H9 (cell line): ENCODE results near the gene PKD2L1. TPM values are rescaled to one million over a fixed set of nuclear protein-coding genes. Genes with fewer than 3 reads are reported as not detected.

Source experiments
- DNase-seq: peaks from one replicate; pipeline ENCODE4 v3.0.0-alpha.2; 2017
- H2AFZ ChIP-seq: one replicate; pipeline ENCODE4 v1.6.1; 2013; ENCODE audit warnings: mild to moderate bottlenecking, low read length, control low read depth, moderate library complexity
- H2AK5ac ChIP-seq: 2 replicates; pipeline ENCODE4 v1.6.1; 2013; ENCODE audit warnings: low read length, control low read depth, mixed read lengths; ENCODE audit not compliant: insufficient read length
- H2BK120ac ChIP-seq: one replicate; pipeline ENCODE4 v1.6.1; 2013; ENCODE audit warnings: low read depth, mild to moderate bottlenecking, low read length, control low read depth, inconsistent platforms; ENCODE audit not compliant: poor library complexity, severe bottlenecking
- H2BK12ac ChIP-seq: 2 replicates; pipeline ENCODE4 v1.6.1; 2013; ENCODE audit warnings: low read length, control low read depth, mixed read lengths, low read depth; ENCODE audit not compliant: insufficient read length
- H2BK15ac ChIP-seq: 2 replicates; pipeline ENCODE4 v1.6.1; 2013; ENCODE audit warnings: low read depth, low read length, control low read depth
- H2BK20ac ChIP-seq: one replicate; pipeline ENCODE4 v1.6.1; 2013; ENCODE audit warnings: low read depth, mild to moderate bottlenecking, low read length, control low read depth, inconsistent platforms; ENCODE audit not compliant: poor library complexity, severe bottlenecking
- H2BK5ac ChIP-seq: 2 replicates; pipeline ENCODE4 v1.6.1; 2013; ENCODE audit warnings: low read length, control low read depth, mixed read lengths; ENCODE audit not compliant: insufficient read length
- H3K14ac ChIP-seq: 2 replicates; pipeline ENCODE4 v1.6.1; 2013; ENCODE audit warnings: low read length, control low read depth; ENCODE audit not compliant: insufficient read depth
- H3K18ac ChIP-seq: 2 replicates; pipeline ENCODE4 v1.6.1; 2013; ENCODE audit warnings: low read depth, mild to moderate bottlenecking, mixed read lengths, low read length, control low read depth; ENCODE audit not compliant: insufficient read length
- H3K23ac ChIP-seq: 2 replicates; pipeline ENCODE4 v1.6.1; 2013; ENCODE audit warnings: low read length, control low read depth, mixed read lengths, low read depth; ENCODE audit not compliant: insufficient read length
- H3K23me2 ChIP-seq: 2 replicates; pipeline ENCODE4 v1.6.1; 2013; ENCODE audit warnings: low read depth, mild to moderate bottlenecking, mixed read lengths, low read length, control low read depth; ENCODE audit not compliant: insufficient read length, poor library complexity, severe bottlenecking
- H3K27ac ChIP-seq: 2 replicates; pipeline ENCODE4 v1.5.1; 2013; ENCODE audit warnings: low read length, control low read depth, mixed read lengths, low read depth; ENCODE audit not compliant: insufficient read length
- H3K27me3 ChIP-seq: 2 replicates; pipeline ENCODE4 v1.6.1; 2013; ENCODE audit warnings: low read length, control low read depth, inconsistent platforms; ENCODE audit not compliant: insufficient read depth
- H3K4ac ChIP-seq: 2 replicates; pipeline ENCODE4 v1.6.1; 2013; ENCODE audit warnings: low read depth, mild to moderate bottlenecking, control low read depth, inconsistent platforms, low read length, moderate library complexity
- H3K4me1 ChIP-seq: 2 replicates; pipeline ENCODE4 v1.6.1; 2013; ENCODE audit warnings: low read length, control low read depth, inconsistent platforms; ENCODE audit not compliant: insufficient read depth
- H3K4me2 ChIP-seq: 2 replicates; pipeline ENCODE4 v1.6.1; 2013; ENCODE audit warnings: low read length, control low read depth, mixed read lengths; ENCODE audit not compliant: insufficient read length, insufficient read depth
- H3K56ac ChIP-seq: 2 replicates; pipeline ENCODE4 v1.6.1; 2013; ENCODE audit warnings: low read depth, mild to moderate bottlenecking, mixed read lengths, low read length, control low read depth; ENCODE audit not compliant: insufficient read length
- H3K79me1 ChIP-seq: 2 replicates; pipeline ENCODE4 v1.6.1; 2013; ENCODE audit warnings: low read depth, mild to moderate bottlenecking, moderate library complexity, low read length, control low read depth, inconsistent platforms; ENCODE audit not compliant: insufficient read depth, poor library complexity, severe bottlenecking
- H3K79me2 ChIP-seq: 2 replicates; pipeline ENCODE4 v1.6.1; 2013; ENCODE audit warnings: low read length, control low read depth, inconsistent platforms; ENCODE audit not compliant: insufficient read depth
- H3K9ac ChIP-seq: 2 replicates; pipeline ENCODE4 v1.6.1; 2013; ENCODE audit warnings: low read length, control low read depth, mixed read lengths; ENCODE audit not compliant: insufficient read length; ENCODE audit errors: extremely low read depth
- H3K9me3 ChIP-seq: one replicate; pipeline ENCODE4 v1.6.1; 2013; ENCODE audit warnings: low read depth, low read length, inconsistent platforms; ENCODE audit not compliant: control insufficient read depth
- H3T11ph ChIP-seq: one replicate; pipeline ENCODE4 v1.6.1; 2013; ENCODE audit warnings: mild to moderate bottlenecking, low read length, control low read depth, inconsistent platforms
- H4K20me1 ChIP-seq: one replicate; pipeline ENCODE4 v1.6.1; 2013; ENCODE audit not compliant: control insufficient read depth, insufficient read length, insufficient read depth
- H4K5ac ChIP-seq: 2 replicates; pipeline ENCODE4 v1.6.1; 2013; ENCODE audit warnings: low read depth, mild to moderate bottlenecking, mixed read lengths, low read length, control low read depth; ENCODE audit not compliant: insufficient read length
- H4K8ac ChIP-seq: replicated peaks from 2 replicates; pipeline ENCODE4 v1.6.1; 2013; ENCODE audit warnings: low read length, control low read depth, mixed read lengths, low read depth; ENCODE audit not compliant: insufficient read length
- H4K91ac ChIP-seq: 2 replicates; pipeline ENCODE4 v1.6.1; 2013; ENCODE audit warnings: low read depth, mild to moderate bottlenecking, moderate library complexity, mixed read lengths, low read length, control low read depth; ENCODE audit not compliant: insufficient read length
- H3K27ac Mint-ChIP-seq, 3 experiments: 2 replicates in 2 of 3; 3 replicates in 1 of 3; pipeline ENCODE4 v1.8.0; 2020 to 2021; ENCODE audit warnings: mixed read lengths in 3 of 3, mild to moderate bottlenecking in 1 of 3, moderate library complexity in 1 of 3
- H3K27me3 Mint-ChIP-seq: 2 replicates; pipeline ENCODE4 v1.8.0; 2021; ENCODE audit warnings: low read depth, mild to moderate bottlenecking, moderate library complexity, mixed read lengths
- H3K36me3 Mint-ChIP-seq, 3 experiments: 2 replicates in 2 of 3; 3 replicates in 1 of 3; pipeline ENCODE4 v1.8.0; 2020 to 2021; ENCODE audit warnings: low read depth in 3 of 3, mixed read lengths in 3 of 3; ENCODE audit not compliant: insufficient read depth in 1 of 3
- H3K4me1 Mint-ChIP-seq, 2 experiments: 2 replicates each; pipeline ENCODE4 v1.8.0; 2020; ENCODE audit warnings: mixed read lengths in 2 of 2
- H3K4me3 Mint-ChIP-seq, 2 experiments: 2 replicates in 1 of 2; 3 replicates in 1 of 2; pipeline ENCODE4 v1.8.0; 2020 to 2021; ENCODE audit warnings: mild to moderate bottlenecking in 2 of 2, mixed read lengths in 2 of 2, moderate library complexity in 1 of 2
- H3K9me3 Mint-ChIP-seq, 2 experiments: 2 replicates in 1 of 2; 3 replicates in 1 of 2; pipeline ENCODE4 v1.8.0; 2020; ENCODE audit warnings: mild to moderate bottlenecking in 2 of 2, mixed read lengths in 2 of 2, moderate library complexity in 1 of 2
- CTCF ChIP-seq: fragments of 200-600 bp; sonication (generic); conservative IDR thresholded peaks from 3 replicates; pipeline ENCODE4 v1.8.0; 2021; ENCODE audit warnings: antibody characterized with exemption, mild to moderate bottlenecking
- WGBS: extraction: QIAGEN DNeasy Blood & Tissue Kit; methylation state at CpG from one replicate; pipeline ENCODE4 v1.1.7; 2013; ENCODE audit warnings: missing lambda C conversion rate, low lambda C conversion rate, mixed read lengths; ENCODE audit not compliant: insufficient read length; ENCODE audit errors: extremely low coverage; 5-methylcytosine and 5-hydroxymethylcytosine counted together
- total RNA-seq: library from RNA; stranded (reverse); gene quantifications from 2 replicates; pipeline ENCODE4 v1.2.1, GENCODE V29; 2021

PKD2L1 gene
- total RNA-seq, 1 experiment from 2014 or later, result 0.20 TPM

DNA sequence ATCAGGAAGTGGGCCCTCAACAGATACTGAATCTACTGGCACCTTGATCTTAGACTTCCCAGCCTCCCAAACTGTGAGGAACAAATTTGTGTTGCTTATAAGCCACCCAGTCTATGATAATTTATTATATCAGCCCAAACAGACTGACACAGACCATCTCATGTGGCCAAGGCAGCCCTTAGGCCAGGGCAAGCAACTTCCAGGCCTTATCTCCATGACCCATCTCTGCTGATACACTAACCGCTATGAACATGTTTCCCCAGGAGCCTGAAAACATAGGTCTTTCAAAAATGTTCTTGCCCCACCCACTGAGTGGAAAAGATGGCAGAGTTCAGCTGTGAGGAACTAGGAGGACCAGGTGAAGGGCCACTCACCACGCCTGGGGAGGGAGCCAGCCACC is 40.4 kb downstream of the PKD2L1 start:
- Histone ChIP-seq H3K79me2 (peaks cover 6% of the 10 kb centered on the region; the same call in 1 of the 2 replicates), H2BK12ac (no peak overlapping the region), H2BK20ac (no peak overlapping the region), H2BK120ac (no peak overlapping the region), H3K9ac (no peak overlapping the region), H3K9me3 (no peaks in the 10 kb centered on the region), H4K91ac (no peak overlapping the region), H3K79me1 (no peaks in the 10 kb centered on the region), H2AFZ (no peak overlapping the region), H4K5ac (no peak overlapping the region), H3K27me3 (no peaks in the 10 kb centered on the region), H3K4ac (no peak overlapping the region), H3K27ac (no peak overlapping the region), H3K23me2 (peaks cover 13% of the 10 kb centered on the region), H3K4me1 (no peaks in the 10 kb centered on the region; the same call in 1 of the 2 replicates), H3K56ac (no peak overlapping the region), H2BK5ac (no peak overlapping the region), H4K8ac (no peak overlapping the region), H3K18ac (no peak overlapping the region), H3T11ph (no peak overlapping the region), H2BK15ac (no peak overlapping the region), H3K14ac (no peak overlapping the region), H4K20me1 (no peaks in the 10 kb centered on the region), H3K4me2 (no peak overlapping the region), H3K23ac (no peak overlapping the region), H2AK5ac (no peak overlapping the region)
- Mint-ChIP-seq H3K27me3 (peaks cover 24% of the 10 kb centered on the region), H3K4me1 (peaks cover 13 to 25% of the 10 kb centered on the region in 2 experiments), H3K27ac (no peak overlapping the region), H3K4me3 (no peak overlapping the region), H3K36me3 (peaks cover 0 to 9% (median 8%) of the 10 kb centered on the region in 3 experiments; a peak in 5 of 7 replicates), H3K9me3 (no peaks in the 10 kb centered on the region)
- no peak for DNase-seq
- TF ChIP-seq CTCF, result no peak
- no CpG with 5 or more reads among the region's 2 CpGs for WGBS
